Fibroblast of pulmonary artery (primary cell): ENCODE measurements around the gene SCMH1.

Experiments used
- DNase-seq: peaks from one replicate; pipeline ENCODE4 v3.0.0-alpha.2; 2010; ENCODE audit warnings: low read depth
- H3K4me3 ChIP-seq: replicated peaks from 2 replicates; pipeline ENCODE4 v1.5.1; 2011; ENCODE audit warnings: low read depth, mild to moderate bottlenecking, control low read depth, low read length, moderate library complexity
- CTCF ChIP-seq: IDR thresholded peaks from 2 replicates; pipeline ENCODE4 v1.5.1; 2011; ENCODE audit warnings: mild to moderate bottlenecking, control low read depth, low read length, inconsistent platforms; ENCODE audit errors: missing control alignments

The SCMH1 gene

GRCh38 chr1:41028034-41028642, 214.0 kb downstream of the SCMH1 start:
- no peak for TF ChIP-seq CTCF

GRCh38 chr1:41025979-41026819, 215.9 kb downstream of the SCMH1 start:
- H3K4me3 ChIP-seq = no peak overlapping the region
- DNase-seq = no peak
- no peak for TF ChIP-seq CTCF

More at GRCh38 chr1:41028034-41028642, 214.0 kb downstream of the SCMH1 start:
- DNase-seq = no peak
- no peak overlapping the region for H3K4me3 ChIP-seq

- no peak overlapping the region for H3K4me3 ChIP-seq
- TF ChIP-seq CTCF = no peak
- no peak for DNase-seq
Measured at GRCh38 chr1:41024953-41025352, 217.2 kb downstream of the SCMH1 start.

GRCh38 chr1:41023279-41023990, 218.7 kb downstream of the SCMH1 start:
- peak; percentile 35 for DNase-seq
- H3K4me3 ChIP-seq = no peak overlapping the region
- peak; percentile 45 for TF ChIP-seq CTCF

- DNase-seq = no peak
- no peak overlapping the region for H3K4me3 ChIP-seq
Measured at GRCh38 chr1:41022424-41022823, 219.7 kb downstream of the SCMH1 start.

More at GRCh38 chr1:41022424-41022823, 219.7 kb downstream of the SCMH1 start:
- TF ChIP-seq CTCF = no peak
